Caco-2 (cell line): ENCODE measurements around the gene TMEM82. TPM values are rescaled to one million over a fixed set of nuclear protein-coding genes. Genes with fewer than 3 reads are reported as not detected.

Experiments
- BruUV-seq: library from RNA; stranded (reverse); fragments of 400-500 nt; replicated peaks from 2 replicates; lab custom pipeline; 2021; lab: Mats Ljungman, UMichigan
- CTCF ChIA-PET: fragments of 300-600 bp; sonication (Branson Sonifier 250); formaldehyde crosslinking; loops from one replicate; lab custom pipeline; 2022; ENCODE audit warnings: antibody characterized with exemption; lab: Charles Lee
- POLR2A ChIA-PET: fragments of 300-600 bp; sonication (Branson Sonifier 250); formaldehyde crosslinking; loops from one replicate; lab custom pipeline; 2022; ENCODE audit warnings: antibody characterized with exemption; lab: Charles Lee
- DNase-seq, 2 experiments: peaks; one replicate each; pipeline versions ENCODE4 v3.0.0 to v3.0.0-alpha.2; 2020 to 2022
- H3K27me3 ChIP-seq: replicated peaks from 2 replicates; pipeline ENCODE4 v1.6.0; 2011; ENCODE audit warnings: low read length; ENCODE audit not compliant: control insufficient read depth, insufficient read depth
- H3K36me3 ChIP-seq: 2 replicates; pipeline ENCODE4 v1.5.1; 2011; ENCODE audit warnings: low read length; ENCODE audit not compliant: control insufficient read depth, insufficient read depth
- H3K4me1 ChIP-seq: fragments of 250-450 bp; sonication (Bioruptor Pico); 2 replicates; pipeline ENCODE4 v1.5.1; 2020; ENCODE audit warnings: mild to moderate bottlenecking
- H3K4me3 ChIP-seq: 2 replicates; pipeline ENCODE4 v1.5.1; 2011; ENCODE audit warnings: low read depth, mild to moderate bottlenecking, control low read depth, low read length
- H3K9me3 ChIP-seq: fragments of 250-450 bp; sonication (Bioruptor Pico); 2 replicates; pipeline ENCODE4 v1.5.1; 2020; ENCODE audit warnings: mild to moderate bottlenecking, moderate library complexity
- H3K27ac Mint-ChIP-seq: one replicate; pipeline ENCODE4 v1.8.0; 2022; ENCODE audit warnings: mixed read lengths; ENCODE audit not compliant: unreplicated experiment
- H3K27me3 Mint-ChIP-seq: one replicate; pipeline ENCODE4 v1.8.0; 2022; ENCODE audit warnings: mixed read lengths; ENCODE audit not compliant: insufficient read depth, unreplicated experiment
- H3K36me3 Mint-ChIP-seq: one replicate; pipeline ENCODE4 v1.8.0; 2022; ENCODE audit warnings: mild to moderate bottlenecking, mixed read lengths; ENCODE audit not compliant: insufficient read depth, unreplicated experiment
- H3K4me1 Mint-ChIP-seq: one replicate; pipeline ENCODE4 v1.8.0; 2022; ENCODE audit warnings: low read depth, mixed read lengths; ENCODE audit not compliant: unreplicated experiment
- H3K4me3 Mint-ChIP-seq: one replicate; pipeline ENCODE4 v1.8.0; 2022; ENCODE audit warnings: mild to moderate bottlenecking, moderate library complexity, mixed read lengths; ENCODE audit not compliant: unreplicated experiment
- H3K9me3 Mint-ChIP-seq: one replicate; pipeline ENCODE4 v1.8.0; 2022; ENCODE audit warnings: mixed read lengths; ENCODE audit not compliant: unreplicated experiment
- intact Hi-C: fragments of 100-400 bp; cut with micrococcal nuclease; formaldehyde crosslinking; loops from one replicate; pipeline ENCODE4 v1.10.0; 2022; ENCODE audit not compliant: unreplicated experiment
- total RNA-seq: library from RNA; stranded (reverse); gene quantifications from 2 replicates; pipeline ENCODE4 v1.2.3, GENCODE V29; 2022
- TF ChIP-seq, protein P1 (sequence below), 2 experiments: fragments of 200-600 bp in 1 of 2; IDR thresholded peaks; 1 replicate in 1 of 2; 2 replicates in 1 of 2; pipeline versions ENCODE4 v1.5.1 to v1.8.0; 2011 to 2022; ENCODE audit warnings: antibody characterized with exemption in 1 of 2, control low read depth in 1 of 2, inconsistent platforms in 1 of 2, low read depth in 1 of 2, low read length in 1 of 2, mild to moderate bottlenecking in 1 of 2, moderate library complexity in 1 of 2; ENCODE audit not compliant: insufficient read depth in 1 of 2, severe bottlenecking in 1 of 2, unreplicated experiment in 1 of 2

Gene TMEM82
- total RNA-seq, 1 experiment from 2014 or later, result 3.5 TPM

DNA sequence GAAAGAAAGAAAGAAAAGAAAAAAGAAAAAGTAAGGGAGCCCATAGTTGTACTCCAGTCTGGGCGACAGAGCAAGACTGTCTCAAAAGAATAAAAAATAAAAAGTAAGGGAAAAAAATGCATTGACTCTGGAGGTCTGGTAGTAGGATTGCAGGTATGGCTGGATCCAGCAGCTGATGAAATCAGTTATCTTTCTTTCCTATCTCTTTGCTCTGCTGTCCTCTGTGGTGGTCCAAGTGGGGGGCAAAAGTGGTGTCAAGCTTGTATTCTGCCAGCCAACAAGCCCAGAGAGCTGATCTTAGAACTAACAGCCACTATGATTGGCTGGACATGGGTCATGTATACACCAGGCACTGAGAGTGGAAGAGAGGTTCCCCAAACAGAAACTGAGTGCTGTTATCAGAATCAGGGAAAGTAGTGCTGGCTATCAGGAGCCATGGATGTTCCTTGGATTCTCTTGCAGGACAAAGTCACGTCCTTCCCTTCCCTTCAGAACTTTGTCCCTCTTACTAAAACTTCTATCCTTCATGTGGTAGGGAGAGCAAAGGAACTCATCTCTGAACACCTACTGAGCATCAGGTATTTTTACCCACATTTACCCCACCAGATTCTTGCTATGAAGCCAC is 12.8 kb downstream of the TMEM82 start:
- H3K9me3 ChIP-seq, result no peaks in the 10 kb centered on the region
- H3K36me3 ChIP-seq, result no peaks in the 10 kb centered on the region
- no peaks in the 10 kb centered on the region for H3K36me3 Mint-ChIP-seq
- POLR2A ChIA-PET, result no interaction called here
- no peaks in the 10 kb centered on the region for H3K9me3 Mint-ChIP-seq
- no peak overlapping the region for H3K27ac Mint-ChIP-seq
- peaks cover 10% of the 10 kb centered on the region for H3K4me1 ChIP-seq
- H3K4me3 Mint-ChIP-seq, result no peak overlapping the region
- BruUV-seq, result no TSS peak
- H3K27me3 Mint-ChIP-seq, result no peaks in the 10 kb centered on the region
- no peak overlapping the region for H3K4me3 ChIP-seq
- H3K4me1 Mint-ChIP-seq, result peaks cover 8% of the 10 kb centered on the region
- H3K27me3 ChIP-seq, result no peaks in the 10 kb centered on the region
- intact Hi-C loops, result no loop called here
- TF ChIP-seq, protein P1, sequence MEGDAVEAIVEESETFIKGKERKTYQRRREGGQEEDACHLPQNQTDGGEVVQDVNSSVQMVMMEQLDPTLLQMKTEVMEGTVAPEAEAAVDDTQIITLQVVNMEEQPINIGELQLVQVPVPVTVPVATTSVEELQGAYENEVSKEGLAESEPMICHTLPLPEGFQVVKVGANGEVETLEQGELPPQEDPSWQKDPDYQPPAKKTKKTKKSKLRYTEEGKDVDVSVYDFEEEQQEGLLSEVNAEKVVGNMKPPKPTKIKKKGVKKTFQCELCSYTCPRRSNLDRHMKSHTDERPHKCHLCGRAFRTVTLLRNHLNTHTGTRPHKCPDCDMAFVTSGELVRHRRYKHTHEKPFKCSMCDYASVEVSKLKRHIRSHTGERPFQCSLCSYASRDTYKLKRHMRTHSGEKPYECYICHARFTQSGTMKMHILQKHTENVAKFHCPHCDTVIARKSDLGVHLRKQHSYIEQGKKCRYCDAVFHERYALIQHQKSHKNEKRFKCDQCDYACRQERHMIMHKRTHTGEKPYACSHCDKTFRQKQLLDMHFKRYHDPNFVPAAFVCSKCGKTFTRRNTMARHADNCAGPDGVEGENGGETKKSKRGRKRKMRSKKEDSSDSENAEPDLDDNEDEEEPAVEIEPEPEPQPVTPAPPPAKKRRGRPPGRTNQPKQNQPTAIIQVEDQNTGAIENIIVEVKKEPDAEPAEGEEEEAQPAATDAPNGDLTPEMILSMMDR (IDR thresholded peaks at IDR 0.05; ENCODE audit: insufficient read depth in 1 of 2, low read depth in 1 of 2, low read length in 1 of 2, severe bottlenecking in 1 of 2, unreplicated experiment in 1 of 2), result no peak
- DNase-seq, result no peak
- CTCF ChIA-PET, result no interaction called here

DNA sequence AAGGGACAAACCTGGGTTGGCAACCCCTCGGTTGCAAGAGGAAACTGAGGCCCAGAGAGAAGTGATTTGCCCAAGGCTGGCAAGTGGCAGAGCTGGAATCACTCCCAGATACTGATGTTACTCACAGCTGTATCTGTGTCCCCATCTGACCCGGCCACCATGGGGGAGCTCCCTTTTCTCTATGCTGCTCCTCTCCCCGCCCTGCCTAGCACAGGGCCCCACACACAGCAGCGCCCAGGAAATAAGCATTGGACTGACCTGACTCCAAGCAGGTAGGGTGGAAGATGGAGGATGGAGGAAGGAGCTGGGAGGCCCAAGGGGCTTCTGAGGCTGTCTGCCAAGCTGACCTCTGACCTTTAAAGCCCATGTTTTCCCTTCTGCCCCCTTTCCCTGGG is 13.3 kb downstream of the TMEM82 start:
- Mint-ChIP-seq H3K9me3 (no peaks in the 10 kb centered on the region), H3K27ac (no peak overlapping the region), H3K36me3 (no peaks in the 10 kb centered on the region), H3K4me1 (peaks cover 8% of the 10 kb centered on the region), H3K4me3 (no peak overlapping the region), H3K27me3 (no peaks in the 10 kb centered on the region)
- TF ChIP-seq, protein P1 (IDR thresholded peaks at IDR 0.05; ENCODE audit: insufficient read depth in 1 of 2, low read depth in 1 of 2, low read length in 1 of 2, severe bottlenecking in 1 of 2, unreplicated experiment in 1 of 2), result no peak
- no TSS peak for BruUV-seq
- Histone ChIP-seq H3K36me3 (no peaks in the 10 kb centered on the region), H3K9me3 (no peaks in the 10 kb centered on the region), H3K4me3 (no peak overlapping the region), H3K27me3 (no peaks in the 10 kb centered on the region), H3K4me1 (peaks cover 11% of the 10 kb centered on the region)
- intact Hi-C loops, result no loop called here
- DNase-seq, result no peak
- CTCF ChIA-PET, result no interaction called here
- POLR2A ChIA-PET, result no interaction called here

DNA sequence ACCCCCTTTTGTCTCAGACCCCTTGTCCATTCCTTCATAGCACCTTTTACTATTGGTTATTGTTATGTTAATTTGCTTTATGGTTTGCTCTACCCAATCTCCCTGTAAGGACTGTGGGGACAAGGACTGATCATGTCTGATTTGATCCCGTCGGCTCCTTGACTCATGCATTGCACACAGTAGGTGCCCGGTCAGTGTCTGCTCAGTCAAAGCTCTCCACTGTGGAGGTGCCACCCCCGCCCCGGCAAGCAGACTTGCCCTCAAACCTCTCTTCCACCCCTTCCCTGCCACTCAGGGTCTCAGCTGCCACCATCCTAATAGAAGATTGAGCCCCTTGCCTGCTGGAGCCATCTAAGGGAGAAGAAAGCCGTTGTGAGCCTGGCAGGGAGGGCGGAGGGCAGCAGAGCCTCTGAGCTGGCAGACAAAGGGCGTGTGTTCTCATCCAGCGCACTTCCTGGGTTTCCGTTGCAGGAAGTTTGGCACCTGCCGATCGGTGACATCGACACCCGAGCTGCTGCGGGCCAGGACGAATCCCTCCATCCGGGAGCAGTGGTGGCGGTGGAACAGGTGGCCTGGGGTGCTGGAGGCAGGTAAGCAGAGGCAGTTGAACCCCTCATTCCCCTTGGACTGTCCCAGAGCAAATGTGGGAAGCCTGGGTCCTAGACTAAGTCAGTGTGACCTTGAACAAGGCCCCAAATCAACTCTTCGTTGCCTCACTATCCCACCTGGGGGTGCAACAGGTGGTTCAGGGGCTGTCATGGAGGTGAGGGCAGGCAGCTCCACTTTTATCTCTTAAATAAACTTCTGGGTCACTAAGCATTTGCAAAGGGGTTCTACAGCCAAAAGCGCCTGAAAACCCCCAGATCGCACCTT is 14.1 kb downstream of the TMEM82 start:
- Histone ChIP-seq H3K4me1 (peaks cover 16% of the 10 kb centered on the region), H3K4me3 (no peak overlapping the region), H3K9me3 (no peaks in the 10 kb centered on the region), H3K27me3 (no peaks in the 10 kb centered on the region), H3K36me3 (no peaks in the 10 kb centered on the region)
- ChIA-PET POLR2A (no interaction called here), CTCF (no interaction called here)
- intact Hi-C loops, result no loop called here
- H3K9me3 Mint-ChIP-seq, result no peaks in the 10 kb centered on the region
- H3K36me3 Mint-ChIP-seq, result no peaks in the 10 kb centered on the region
- H3K27ac Mint-ChIP-seq, result no peak overlapping the region
- TF ChIP-seq, protein P1 (IDR thresholded peaks at IDR 0.05; ENCODE audit: insufficient read depth in 1 of 2, low read depth in 1 of 2, low read length in 1 of 2, severe bottlenecking in 1 of 2, unreplicated experiment in 1 of 2), result no peak
- peaks cover 9% of the 10 kb centered on the region for H3K4me1 Mint-ChIP-seq
- BruUV-seq, result no TSS peak
- DNase-seq, result no peak
- no peak overlapping the region for H3K4me3 Mint-ChIP-seq
- no peaks in the 10 kb centered on the region for H3K27me3 Mint-ChIP-seq
